H1 (cell line): ENCODE measurements around the gene OR1E2. TPM values are rescaled to one million over a fixed set of nuclear protein-coding genes. Genes with fewer than 3 reads are reported as not detected.

Experiments used
- CTCF ChIA-PET: fragments of 300-600 bp; sonication (Branson Sonifier 250); formaldehyde crosslinking; loops from one replicate; lab custom pipeline; 2021; ENCODE audit not compliant: partially characterized antibody; lab: Charles Lee
- POLR2A ChIA-PET: fragments of 300-600 bp; sonication (Branson Sonifier 250); formaldehyde crosslinking; loops from one replicate; lab custom pipeline; 2021; ENCODE audit warnings: inconsistent platforms; ENCODE audit not compliant: partially characterized antibody; lab: Charles Lee
- DNase-seq, 2 experiments: peaks; one replicate each; pipeline versions ENCODE4 v3.0.0 to v3.0.0-alpha.2; 2010 to 2022; ENCODE audit warnings: low spot score in 2 of 2, low read depth in 1 of 2, mixed read lengths in 1 of 2
- FAIRE-seq: peaks from 2 replicates; lab custom pipeline; 2011; peaks lifted over from hg19 to GRCh38; lab: Jason Lieb, UNC
- H2AFZ ChIP-seq: 2 replicates; pipeline ENCODE4 v1.8.1; 2012; ENCODE audit warnings: low read length, inconsistent platforms
- H2AK5ac ChIP-seq: 2 replicates; pipeline ENCODE4 v1.6.1; 2013; ENCODE audit warnings: low read depth, low read length
- H2BK120ac ChIP-seq: replicated peaks from 2 replicates; pipeline ENCODE3; 2013; ENCODE audit warnings: low read depth, low read length, inconsistent platforms
- H2BK12ac ChIP-seq: 2 replicates; pipeline ENCODE4 v1.6.1; 2013; ENCODE audit warnings: low read depth, low read length
- H2BK15ac ChIP-seq: 2 replicates; pipeline ENCODE4 v1.6.1; 2013; ENCODE audit warnings: low read length
- H2BK20ac ChIP-seq: 2 replicates; pipeline ENCODE4 v1.6.1; 2013; ENCODE audit warnings: low read length
- H2BK5ac ChIP-seq: 2 replicates; pipeline ENCODE4 v1.6.1; 2013; ENCODE audit warnings: low read depth, low read length
- H3K14ac ChIP-seq: 2 replicates; pipeline ENCODE4 v1.6.1; 2013; ENCODE audit warnings: inconsistent platforms; ENCODE audit not compliant: insufficient read length
- H3K18ac ChIP-seq: 2 replicates; pipeline ENCODE4 v1.6.1; 2013; ENCODE audit warnings: low read length; ENCODE audit errors: extremely low read depth
- H3K23ac ChIP-seq: 2 replicates; pipeline ENCODE4 v1.6.1; 2013; ENCODE audit warnings: inconsistent platforms; ENCODE audit not compliant: insufficient read length
- H3K23me2 ChIP-seq: 2 replicates; pipeline ENCODE4 v1.6.1; 2013; ENCODE audit warnings: low read depth, low read length
- H3K27ac ChIP-seq: 2 replicates; pipeline ENCODE4 v1.6.1; 2011; ENCODE audit warnings: low read depth, low read length, inconsistent platforms
- H3K27me3 ChIP-seq, 4 experiments: replicated peaks in 1 of 4; 1 replicate in 1 of 4; 2 replicates in 3 of 4; pipeline versions ENCODE4 v1.6.1 to v1.8.1; 2011 to 2013; ENCODE audit warnings: low read length in 3 of 4, mild to moderate bottlenecking in 3 of 4, inconsistent platforms in 2 of 4, mixed read lengths in 2 of 4, moderate library complexity in 1 of 4; ENCODE audit not compliant: control insufficient read depth in 3 of 4, insufficient read depth in 3 of 4; ENCODE audit errors: extremely low read depth in 1 of 4
- H3K36me3 ChIP-seq, 4 experiments: 2 replicates each; pipeline versions ENCODE4 v1.6.1 to v1.8.1; 2011 to 2013; ENCODE audit warnings: mild to moderate bottlenecking in 4 of 4, low read length in 3 of 4, moderate library complexity in 2 of 4, control low read depth in 1 of 4, inconsistent platforms in 1 of 4; ENCODE audit not compliant: insufficient read depth in 4 of 4, control insufficient read depth in 2 of 4
- H3K4ac ChIP-seq: replicated peaks from 2 replicates; pipeline ENCODE3; 2013; ENCODE audit warnings: low read length, low read depth, mixed read lengths, inconsistent platforms; ENCODE audit not compliant: insufficient read length
- H3K4me1 ChIP-seq, 4 experiments: replicated peaks in 1 of 4; 1 replicate in 1 of 4; 2 replicates in 3 of 4; pipeline versions ENCODE4 v1.6.1 to v1.8.1; 2011 to 2013; ENCODE audit warnings: low read length in 3 of 4, inconsistent platforms in 2 of 4, mixed read lengths in 1 of 4; ENCODE audit not compliant: insufficient read depth in 4 of 4, control insufficient read depth in 3 of 4
- H3K4me2 ChIP-seq, 2 experiments: 2 replicates each; pipeline versions ENCODE4 v1.6.1 to v1.8.1; 2011 to 2013; ENCODE audit warnings: low read depth in 2 of 2, low read length in 2 of 2, control low read depth in 1 of 2, inconsistent platforms in 1 of 2, mild to moderate bottlenecking in 1 of 2; ENCODE audit not compliant: insufficient read depth in 1 of 2
- H3K4me3 ChIP-seq, 4 experiments: fragments of 200-600, 300-600 bp in 1 of 4; sonication (generic), shearing (Covaris generic), sonication (Bioruptor Twin) in 1 of 4; 2 replicates each; pipeline versions ENCODE4 v1.5.1 to v1.8.1; 2011 to 2016; ENCODE audit warnings: low read length in 4 of 4, low read depth in 3 of 4, control low read depth in 2 of 4, inconsistent platforms in 2 of 4, mild to moderate bottlenecking in 2 of 4, mixed read lengths in 1 of 4, moderate library complexity in 1 of 4; ENCODE audit not compliant: insufficient read depth in 2 of 4; ENCODE audit errors: extremely low read depth in 1 of 4
- H3K56ac ChIP-seq: replicated peaks from 2 replicates; pipeline ENCODE3; 2013; ENCODE audit warnings: low read depth, mild to moderate bottlenecking, mixed read lengths, low read length, inconsistent platforms; ENCODE audit not compliant: insufficient read length
- H3K79me1 ChIP-seq: 2 replicates; pipeline ENCODE4 v1.6.1; 2013; ENCODE audit warnings: low read depth, low read length, control low read depth
- H3K79me2 ChIP-seq, 2 experiments: 2 replicates each; pipeline versions ENCODE4 v1.6.1 to v1.8.1; 2012 to 2013; ENCODE audit warnings: low read length in 2 of 2, mild to moderate bottlenecking in 2 of 2, inconsistent platforms in 1 of 2; ENCODE audit not compliant: insufficient read depth in 2 of 2, control insufficient read depth in 1 of 2
- H3K9ac ChIP-seq, 4 experiments: replicated peaks in 1 of 4; 1 replicate in 1 of 4; 2 replicates in 3 of 4; pipeline versions ENCODE4 v1.6.1 to v1.8.1; 2011 to 2013; ENCODE audit warnings: low read depth in 3 of 4, low read length in 3 of 4, control low read depth in 2 of 4, mild to moderate bottlenecking in 2 of 4, moderate library complexity in 2 of 4, inconsistent platforms in 1 of 4; ENCODE audit errors: extremely low read depth in 1 of 4
- H3K9me3 ChIP-seq, 2 experiments: 2 replicates each; pipeline versions ENCODE4 v1.6.1 to v1.8.1; 2012 to 2013; ENCODE audit warnings: mild to moderate bottlenecking in 2 of 2, moderate library complexity in 2 of 2, control low read depth in 1 of 2, inconsistent platforms in 1 of 2, low read depth in 1 of 2, low read length in 1 of 2, mixed read lengths in 1 of 2; ENCODE audit not compliant: insufficient read depth in 2 of 2
- H4K20me1 ChIP-seq, 2 experiments: replicated peaks in 1 of 2; 2 replicates each; pipeline versions ENCODE3 to v1.8.1; 2011 to 2013; ENCODE audit warnings: inconsistent platforms in 2 of 2, low read length in 2 of 2, mild to moderate bottlenecking in 1 of 2; ENCODE audit not compliant: insufficient read depth in 2 of 2, control insufficient read depth in 1 of 2
- H4K5ac ChIP-seq: 2 replicates; pipeline ENCODE4 v1.6.1; 2013; ENCODE audit warnings: low read length, low read depth, mixed read lengths, inconsistent platforms; ENCODE audit not compliant: insufficient read length
- H4K8ac ChIP-seq: 2 replicates; pipeline ENCODE4 v1.8.0; 2013; ENCODE audit warnings: mild to moderate bottlenecking, moderate library complexity, low read length, inconsistent platforms; ENCODE audit not compliant: insufficient read depth; ENCODE audit errors: extremely low read depth
- H4K91ac ChIP-seq: replicated peaks from 2 replicates; pipeline ENCODE3; 2013; ENCODE audit warnings: low read length, mixed read lengths, inconsistent platforms; ENCODE audit not compliant: insufficient read length
- ASH2L ChIP-seq: fragments of 200-600, 300-600 bp; sonication (generic); IDR thresholded peaks from one replicate; pipeline ENCODE4 v1.7.1; 2017; ENCODE audit warnings: low read length
- ATF2 ChIP-seq: IDR thresholded peaks from 2 replicates; pipeline ENCODE4 v1.6.1; 2012; ENCODE audit warnings: low read length, inconsistent platforms
- BCL11A ChIP-seq, 2 experiments: IDR thresholded peaks; one replicate each; pipeline ENCODE4 v1.6.1; 2011; ENCODE audit warnings: low read depth in 2 of 2, low read length in 2 of 2, mild to moderate bottlenecking in 2 of 2
- CEBPB ChIP-seq: IDR thresholded peaks from 2 replicates; pipeline ENCODE4 v1.6.1; 2012; ENCODE audit warnings: low read depth, low read length
- CHD1 ChIP-seq: IDR thresholded peaks from 2 replicates; pipeline ENCODE4 v1.6.1; 2012; ENCODE audit warnings: low read depth, low read length, improper control_type of control experiment
- EP300 ChIP-seq, 2 experiments: IDR thresholded peaks; 1 replicate in 1 of 2; 2 replicates in 1 of 2; pipeline ENCODE4 v1.6.1; 2011 to 2012; ENCODE audit warnings: low read depth in 2 of 2, low read length in 2 of 2, mild to moderate bottlenecking in 2 of 2, borderline replicate concordance in 1 of 2, inconsistent platforms in 1 of 2, moderate library complexity in 1 of 2
- JUN ChIP-seq: IDR thresholded peaks from 2 replicates; pipeline ENCODE4 v1.6.1; 2011; ENCODE audit warnings: low read depth, mild to moderate bottlenecking, improper control_type of control experiment, low read length
- KDM4A ChIP-seq: IDR thresholded peaks from one replicate; pipeline ENCODE4 v1.7.1; 2012; ENCODE audit warnings: low read depth, mild to moderate bottlenecking, moderate library complexity, low read length, inconsistent platforms; ENCODE audit not compliant: severe bottlenecking
- KDM5A ChIP-seq: fragments of 200-600 bp; IDR thresholded peaks from 2 replicates; pipeline ENCODE4 v1.7.1; 2012; ENCODE audit warnings: mild to moderate bottlenecking, low read length, inconsistent platforms, mixed read lengths
- POLR2A ChIP-seq, 2 experiments: IDR thresholded peaks; 1 replicate in 1 of 2; 2 replicates in 1 of 2; pipeline ENCODE4 v1.6.1; 2011; ENCODE audit warnings: low read depth in 2 of 2, low read length in 2 of 2, mild to moderate bottlenecking in 2 of 2; ENCODE audit errors: control extremely low read depth in 1 of 2
- RXRA ChIP-seq: IDR thresholded peaks from 2 replicates; pipeline ENCODE4 v1.6.1; 2011; ENCODE audit warnings: low read depth, mild to moderate bottlenecking, low read length, moderate library complexity; ENCODE audit not compliant: insufficient read depth
- SIRT6 ChIP-seq: IDR thresholded peaks from one replicate; pipeline ENCODE4 v1.7.1; 2012; ENCODE audit warnings: low read length, inconsistent platforms
- SUZ12 ChIP-seq: fragments of 200-600 bp; sonication (generic); IDR thresholded peaks from 2 replicates; pipeline ENCODE4 v1.6.1; 2012; ENCODE audit warnings: mild to moderate bottlenecking, inconsistent platforms, low read length, moderate library complexity, mixed read lengths
- TCF12 ChIP-seq: IDR thresholded peaks from 2 replicates; pipeline ENCODE4 v1.6.1; 2011; ENCODE audit warnings: low read depth, mild to moderate bottlenecking, low read length
- TEAD4 ChIP-seq: IDR thresholded peaks from 2 replicates; pipeline ENCODE4 v1.6.1; 2012; ENCODE audit warnings: low read depth, low read length, inconsistent platforms, mixed read lengths
- WGBS, 2 experiments: shearing (Covaris generic) in 1 of 2; methylation state at CpG; one replicate each; pipeline versions ENCODE4 v1.1.6 to v1.1.7; 2013 to 2015; ENCODE audit warnings: low lambda C conversion rate in 2 of 2, mixed read lengths in 2 of 2, inconsistent platforms in 1 of 2, low coverage in 1 of 2, missing lambda C conversion rate in 1 of 2; ENCODE audit not compliant: insufficient replicate concordance in 2 of 2, insufficient coverage in 1 of 2, insufficient read length in 1 of 2; ENCODE audit errors: extremely low coverage in 1 of 2, missing lambda C conversion rate in 1 of 2; 5-methylcytosine and 5-hydroxymethylcytosine counted together
- polyA plus RNA-seq, 7 experiments: library from polyadenylated mRNA; depleted of rRNA in 3 of 7; stranded (reverse) in 5 of 7; unstranded in 2 of 7; fragments of >200 nt in 5 of 7; fragments of 200-250 nt in 2 of 7; gene quantifications; 1 replicate in 5 of 7; 2 replicates in 1 of 7; 4 replicates in 1 of 7; pipeline versions ENCODE4 v1.2.1 to v1.2.3, GENCODE V29; 2011 to 2013; ENCODE audit warnings: missing spikeins in 2 of 7, mixed read lengths in 2 of 7
- total RNA-seq: library from RNA; stranded (reverse); fragmentation: NEBNext Ultra II Directional; extraction: Animal tissue kit (Norgen Biotek cat#: 25700); gene quantifications from 2 replicates; pipeline ENCODE4 v1.2.1, GENCODE V29; 2021

The OR1E2 gene
- total and polyA plus RNA-seq, 2 of the 8 experiments (the other 6 are each of a cell fraction or from before 2014, with no cell fraction given) = not detected

GRCh38 chr17:3411070-3411469, 22.6 kb downstream of the OR1E2 start, which contains the start of gene OR3A3:
TSS of gene OR3A3 (plus strand) at chr17:3411370.
- H3K4me3 ChIP-seq = no peak within 1 kb of the TSS
- H3K79me2 ChIP-seq = no peaks in the 10 kb centered on the region
- H3K27ac ChIP-seq = no peak within 1 kb of the TSS
- FAIRE-seq (no peak), DNase-seq (no peak)
- H3K4me2 ChIP-seq = no peak within 1 kb of the TSS
- no peak within 1 kb of the TSS for H3K4ac ChIP-seq
- no peaks in the 10 kb centered on the region for H4K20me1 ChIP-seq
- no peak within 1 kb of the TSS for H3K14ac ChIP-seq
- no peaks in the 10 kb centered on the region for H3K23me2 ChIP-seq
- no peak within 1 kb of the TSS for H4K91ac ChIP-seq
- H2AK5ac ChIP-seq = no peak within 1 kb of the TSS
- no peak within 1 kb of the TSS for H2BK15ac ChIP-seq
- 72% methylated on average over 3 of the region's 3 CpGs; no CpG with 5 or more reads in 1 of the 2 experiments for WGBS, 2 experiments
- no peak within 1 kb of the TSS for H4K5ac ChIP-seq
- H3K4me1 ChIP-seq = no peaks in the 10 kb centered on the region
- H2BK5ac ChIP-seq = no peak within 1 kb of the TSS
- H2AFZ ChIP-seq = no peak within 1 kb of the TSS
- H3K36me3 ChIP-seq = no peaks in the 10 kb centered on the region
- no peak within 1 kb of the TSS for H3K56ac ChIP-seq
- H3K9ac ChIP-seq = no peak within 1 kb of the TSS
- no peak within 1 kb of the TSS for H2BK20ac ChIP-seq
- H4K8ac ChIP-seq = no peak within 1 kb of the TSS
- POLR2A ChIA-PET = no interaction called here
- H3K9me3 ChIP-seq = peaks cover 18 to 19% of the 10 kb centered on the region in 2 experiments
- H3K23ac ChIP-seq = no peak within 1 kb of the TSS
- no peak within 1 kb of the TSS for H3K18ac ChIP-seq
- no peak within 1 kb of the TSS for H2BK12ac ChIP-seq
- no peaks in the 10 kb centered on the region for H3K27me3 ChIP-seq
- CTCF ChIA-PET = no interaction called here
- no peak within 1 kb of the TSS for H2BK120ac ChIP-seq
- no peaks in the 10 kb centered on the region for H3K79me1 ChIP-seq
- no peak for TF ChIP-seq ASH2L
- no peak for TF ChIP-seq ATF2
- TF ChIP-seq KDM4A = no peak
- no peak for TF ChIP-seq KDM5A
- TF ChIP-seq TCF12 = no peak
- TF ChIP-seq EP300 (IDR thresholded peaks at IDR 0.05; ENCODE audit: borderline replicate concordance in 1 of 2, low read depth in 2 of 2, low read length in 2 of 2) = no peak
- no peak for TF ChIP-seq SUZ12
- TF ChIP-seq CEBPB = no peak
- TF ChIP-seq CHD1 = no peak
- no peak for TF ChIP-seq TEAD4
- TF ChIP-seq RXRA = no peak
- TF ChIP-seq POLR2A (IDR thresholded peaks at IDR 0.05; ENCODE audit: control extremely low read depth in 1 of 2, low read depth in 2 of 2, low read length in 2 of 2) = no peak
- TF ChIP-seq JUN = no peak
- TF ChIP-seq SIRT6 = no peak
- no peak for TF ChIP-seq BCL11A (IDR thresholded peaks at IDR 0.05; ENCODE audit: low read depth in 2 of 2, low read length in 2 of 2)
